Fibroblast of upper back skin (primary cell): ENCODE measurements around the gene DSCAML1.
A peak's percentile ranks its signal among the peaks of the same experiment; 100 is the strongest.

Source experiments
- DNase-seq: peaks from one replicate; pipeline ENCODE4 v3.0.0-alpha.2; 2013

DSCAML1 gene

GRCh38 chr11:117538263-117539135, 258.5 kb downstream of the DSCAML1 start:
- peak; percentile 25 for DNase-seq

DNA sequence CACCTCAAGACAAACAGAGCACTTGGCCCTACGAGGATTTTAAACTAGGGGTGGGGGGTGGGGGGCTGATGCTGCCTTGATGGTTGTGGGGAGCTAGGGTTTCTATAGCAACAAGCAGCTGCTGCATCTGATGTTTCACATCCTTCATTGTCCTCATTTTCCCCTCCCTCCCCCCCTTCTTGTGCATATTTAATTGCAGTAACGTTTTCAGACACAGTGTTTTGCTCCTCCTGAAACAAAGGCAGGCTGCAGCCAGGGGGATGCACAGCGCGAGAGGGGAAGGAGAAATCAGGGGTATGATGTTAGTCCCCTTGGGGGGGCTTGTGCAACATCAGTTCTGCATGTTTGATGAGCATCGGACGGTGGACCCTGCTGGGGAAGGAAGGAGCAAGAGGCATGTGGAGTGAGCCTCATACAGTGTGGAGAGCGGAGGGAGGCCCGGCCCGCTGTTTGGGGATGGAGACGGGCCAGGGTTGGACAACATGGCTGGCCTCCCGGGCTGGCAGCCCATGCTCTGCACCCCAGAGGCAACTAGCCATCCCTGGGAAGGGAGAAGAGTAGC, 261.1 kb downstream of the DSCAML1 start:
- DNase-seq: no peak

GRCh38 chr11:117535201-117535849, 261.7 kb downstream of the DSCAML1 start:
- DNase-seq: no peak

DNA sequence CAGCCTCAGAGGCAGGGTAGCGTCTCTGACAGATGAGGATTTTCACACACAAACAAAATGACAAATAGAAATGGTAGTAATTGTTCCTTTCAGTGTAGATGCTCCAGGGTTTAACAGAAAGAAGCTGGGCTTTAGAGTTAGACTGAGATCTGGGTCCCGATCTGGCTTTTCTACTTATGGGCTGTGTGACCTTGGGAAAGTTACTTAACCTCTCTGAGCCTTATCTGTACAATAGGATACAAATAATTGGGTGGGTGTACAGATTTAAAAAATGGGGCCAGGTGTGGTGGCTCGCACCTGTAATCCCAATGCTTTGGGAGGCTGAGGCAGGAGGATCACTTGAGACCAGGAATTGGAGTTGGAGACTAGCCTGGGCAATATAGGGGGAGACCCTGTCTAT, 264.4 kb downstream of the DSCAML1 start:
- DNase-seq: no peak

- no peak for DNase-seq
Measured at GRCh38 chr11:117529816-117530215, 267.2 kb downstream of the DSCAML1 start.

DNA sequence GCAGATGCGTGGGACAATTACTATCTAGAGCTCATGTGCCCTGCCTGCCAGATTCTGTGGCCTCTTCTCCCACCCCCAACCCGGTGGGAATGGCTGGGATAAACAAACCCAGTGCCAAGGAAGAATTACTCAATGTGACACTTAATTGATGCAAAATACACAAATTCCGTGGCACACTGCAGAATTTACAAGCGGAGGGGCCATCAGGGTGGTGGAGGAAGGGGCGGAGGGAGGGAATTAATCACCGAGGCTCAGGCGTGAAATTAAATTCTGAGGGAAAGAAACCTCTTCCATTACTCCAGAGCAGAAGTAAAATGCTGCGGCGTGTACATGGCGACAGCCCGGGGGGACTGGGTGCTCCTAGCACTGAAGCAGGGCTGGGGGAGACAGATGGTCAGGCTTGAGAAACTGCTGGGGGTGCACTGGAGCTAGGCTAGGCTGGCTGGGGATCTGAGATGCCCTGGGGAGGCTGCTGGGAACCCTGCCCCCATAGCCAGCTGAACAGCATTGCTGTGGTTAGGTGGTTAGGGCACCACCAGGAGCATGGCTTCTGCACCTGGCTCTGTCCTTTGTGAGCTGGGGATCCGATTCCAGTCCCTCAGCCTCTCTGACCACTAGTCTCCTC, 268.8 kb downstream of the DSCAML1 start:
- no peak for DNase-seq

GRCh38 chr11:117527271-117527670, 269.7 kb downstream of the DSCAML1 start:
- DNase-seq: no peak

DNA sequence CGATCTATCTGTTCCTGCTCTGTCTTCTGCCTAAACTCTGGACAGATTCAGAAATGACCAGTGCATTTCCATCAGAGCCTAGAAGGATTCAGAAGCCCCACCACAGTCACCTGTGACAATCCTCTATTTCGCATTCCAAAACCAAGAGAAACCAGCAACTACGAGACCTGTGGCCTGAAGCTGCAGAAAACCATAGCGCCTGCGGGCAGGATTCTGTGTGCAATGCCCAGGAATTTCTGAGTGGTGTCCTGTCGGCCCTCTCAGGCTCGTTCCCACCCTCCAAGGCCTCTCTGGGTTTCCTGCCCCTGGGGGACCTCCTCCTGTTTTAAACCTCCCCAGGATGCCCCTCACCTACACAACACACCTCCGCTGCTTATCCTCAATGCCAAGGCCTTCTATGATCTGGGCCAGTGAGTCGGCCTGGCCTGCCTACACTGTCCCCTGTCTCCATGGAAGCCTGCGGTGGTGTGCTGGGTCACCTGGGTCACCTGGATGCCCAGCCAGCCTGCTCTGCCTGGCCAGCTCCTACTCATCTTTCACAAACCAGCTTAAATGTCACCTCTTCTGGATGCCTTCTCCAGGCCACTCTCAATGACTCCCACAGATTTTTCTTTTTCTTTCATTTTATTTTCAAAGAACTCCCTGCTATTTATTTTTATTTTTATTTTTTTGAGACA, 271.0 kb downstream of the DSCAML1 start:
- DNase-seq: no peak

DNA sequence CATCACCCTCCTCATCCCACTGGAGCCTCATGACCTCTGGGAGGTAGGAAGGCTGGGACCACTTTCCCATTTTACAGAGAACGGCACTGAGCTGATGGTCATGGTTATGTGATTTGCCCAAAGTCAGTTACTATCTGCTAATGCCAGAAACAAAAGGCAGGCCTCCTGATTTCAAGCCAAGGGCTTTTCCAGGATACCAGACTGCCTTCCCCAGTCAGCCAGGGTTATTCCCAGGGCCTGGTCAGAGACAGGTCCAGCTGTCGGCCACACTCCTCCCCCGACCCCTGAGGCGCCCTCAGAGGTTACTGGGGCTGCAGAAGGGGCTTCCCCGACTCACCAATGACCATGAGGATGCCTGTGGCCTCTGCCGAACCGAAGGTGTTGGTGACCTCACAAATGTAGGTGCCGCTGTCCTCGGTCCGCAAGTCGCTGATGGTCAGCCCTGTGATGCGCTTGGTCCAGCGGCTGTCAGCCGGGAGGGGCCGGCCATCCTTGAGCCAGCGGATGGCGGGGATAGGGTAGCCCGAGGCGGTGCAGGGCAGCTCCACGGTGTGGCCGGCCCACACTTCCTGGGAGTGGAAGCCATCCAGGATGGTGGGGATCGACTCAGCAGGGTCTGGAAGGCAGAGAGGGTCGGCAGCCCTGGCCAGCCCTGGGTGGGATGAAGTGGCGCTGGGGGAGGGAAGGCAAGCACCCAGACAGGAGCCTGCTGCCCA, 272.4 kb downstream of the DSCAML1 start:
- DNase-seq: no peak

GRCh38 chr11:117523680-117524079, 273.3 kb downstream of the DSCAML1 start:
- DNase-seq: peak; percentile 47

DNA sequence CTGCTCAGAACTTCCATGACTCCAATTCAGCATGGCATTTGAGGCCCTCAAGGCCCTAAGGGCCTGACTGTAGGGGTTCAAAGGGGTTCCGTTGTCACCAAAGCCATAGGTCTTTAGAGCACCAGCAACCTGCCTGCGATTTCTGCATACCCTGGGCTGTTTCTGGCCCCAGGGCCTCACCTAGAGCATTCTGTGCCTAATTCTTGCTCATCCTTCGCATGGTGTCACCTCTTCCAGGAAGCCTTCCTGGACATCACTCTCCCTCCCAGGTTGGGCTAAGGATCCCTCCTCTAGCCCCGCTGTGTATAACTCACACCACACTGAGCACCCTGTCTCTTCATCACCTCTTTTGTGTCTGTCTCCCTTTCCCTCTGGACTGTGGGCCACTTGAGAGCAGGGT, 275.0 kb downstream of the DSCAML1 start:
- no peak for DNase-seq

GRCh38 chr11:117520966-117521365, 276.1 kb downstream of the DSCAML1 start:
- DNase-seq: no peak

GRCh38 chr11:117520201-117520600, 276.8 kb downstream of the DSCAML1 start:
- peak; percentile 7 for DNase-seq

GRCh38 chr11:117519590-117519989, 277.4 kb downstream of the DSCAML1 start:
- DNase-seq: no peak

GRCh38 chr11:117519170-117519569, 277.8 kb downstream of the DSCAML1 start:
- no peak for DNase-seq

DNA sequence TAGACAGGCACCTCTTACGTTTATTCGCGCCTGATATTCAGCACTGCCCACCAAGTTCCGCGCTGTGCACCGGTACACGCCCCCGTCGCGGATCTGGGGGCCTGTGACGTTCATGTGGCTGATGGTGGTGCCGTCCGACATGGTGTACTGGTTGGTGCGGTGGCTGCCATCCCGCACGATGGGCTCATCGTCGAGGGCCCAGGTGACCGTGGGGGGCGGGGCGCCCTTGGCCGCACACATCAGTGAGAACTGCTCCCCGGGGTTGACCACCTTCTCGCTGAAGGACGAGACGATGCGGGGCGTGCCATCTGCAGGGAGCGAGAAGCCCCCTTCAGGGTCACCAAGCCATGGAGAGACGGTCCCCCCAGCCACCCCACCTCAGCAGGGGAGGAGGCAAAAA, 278.6 kb downstream of the DSCAML1 start:
- no peak for DNase-seq

GRCh38 chr11:117517097-117517496, 279.9 kb downstream of the DSCAML1 start:
- no peak for DNase-seq

DNA sequence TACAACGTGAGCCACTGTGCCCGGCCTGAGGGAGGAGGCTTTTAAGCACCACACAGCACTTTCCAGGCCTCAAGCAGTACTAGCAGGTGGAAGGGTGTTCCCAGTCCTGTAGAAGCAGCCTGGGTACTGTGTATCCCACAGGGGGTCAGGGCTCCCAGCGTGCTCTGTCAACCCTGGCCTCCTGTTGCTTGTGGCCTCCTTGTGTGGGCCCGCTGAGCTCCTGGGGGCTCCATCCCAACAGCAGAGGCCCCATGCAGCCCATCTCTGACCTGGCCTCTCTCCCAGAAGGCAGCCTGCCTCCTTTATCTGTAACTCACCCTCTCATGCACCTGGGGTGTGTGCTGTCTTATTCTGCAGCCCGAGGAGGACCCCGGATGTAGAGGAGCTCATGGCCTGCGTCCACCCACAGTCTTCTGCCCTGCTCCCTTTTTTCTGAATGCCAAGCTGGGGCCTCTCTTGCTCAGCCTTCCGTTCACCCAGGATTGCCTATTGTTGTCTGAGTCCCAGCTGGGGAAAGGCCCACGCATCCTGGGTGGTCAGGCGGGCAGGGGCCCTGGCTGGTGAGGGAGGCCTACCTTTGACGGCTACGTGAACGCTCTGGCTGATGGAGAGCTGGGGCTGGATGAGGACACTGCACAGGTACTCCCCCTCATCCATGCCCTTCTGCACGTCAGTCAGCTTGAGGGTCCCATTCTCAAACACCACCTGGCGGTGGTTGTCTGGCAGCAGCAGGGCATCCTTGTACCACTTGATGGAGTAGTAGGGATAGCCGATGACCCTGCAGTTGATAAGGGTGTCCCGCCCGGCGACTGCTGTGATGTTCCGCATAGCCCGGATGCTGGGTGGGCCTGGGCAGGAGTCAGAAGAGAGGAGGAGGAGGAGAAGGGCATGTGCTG, 280.9 kb downstream of the DSCAML1 start:
- DNase-seq: no peak

- DNase-seq: no peak
Measured at GRCh38 chr11:117514256-117514655, 282.8 kb downstream of the DSCAML1 start.

DNA sequence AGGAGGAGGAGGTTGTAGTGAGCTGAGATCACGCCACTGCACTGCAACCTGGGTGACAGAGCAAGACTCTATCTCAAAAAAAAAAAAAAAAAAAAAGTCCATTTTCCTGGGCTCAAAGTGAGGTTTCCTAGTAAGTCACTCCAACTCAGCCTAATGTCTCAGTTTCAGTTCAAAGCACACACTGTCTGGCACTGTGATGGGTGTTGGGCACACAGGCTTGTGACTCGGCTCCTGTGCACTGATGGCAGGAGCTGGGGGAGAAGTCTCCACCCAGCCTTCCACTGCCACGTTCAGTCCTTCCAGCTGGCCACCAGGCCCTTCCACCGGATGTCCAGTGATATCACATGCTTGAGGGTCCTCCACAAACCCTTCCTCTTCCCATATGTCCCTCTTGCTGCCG, 283.4 kb downstream of the DSCAML1 start:
- DNase-seq: no peak

DNA sequence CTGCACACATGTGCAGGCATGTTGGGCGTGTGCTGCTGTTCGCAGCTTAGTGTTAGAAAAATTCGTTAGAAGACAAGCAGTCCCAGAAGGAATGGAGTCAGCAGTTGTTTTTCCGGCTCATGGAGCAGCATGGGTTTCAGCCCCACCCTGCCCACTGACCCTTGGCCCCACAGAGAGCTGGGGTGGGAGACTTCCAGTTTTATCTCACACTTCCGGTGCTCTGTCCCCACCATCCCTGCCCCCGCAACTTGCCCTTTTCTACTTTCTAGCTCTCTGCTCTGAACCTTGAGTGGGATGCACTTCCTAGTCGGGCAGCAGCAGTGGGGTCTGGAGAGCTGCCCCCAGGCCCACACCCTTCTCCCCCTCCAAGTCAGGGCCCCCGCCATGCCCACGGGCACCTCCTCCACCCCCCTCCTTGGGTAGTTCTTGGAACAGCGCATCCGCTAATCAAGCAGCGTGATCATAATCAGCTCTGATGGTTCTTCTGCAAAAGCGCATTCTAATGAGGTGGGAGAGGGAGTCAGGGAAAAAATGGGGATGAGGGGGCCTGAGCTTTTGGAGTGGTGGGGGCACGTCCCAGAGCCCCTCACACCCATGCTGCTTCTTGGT, 285.0 kb downstream of the DSCAML1 start:
- no peak for DNase-seq
